ENCODE data around the gene CMA1.

DNA sequence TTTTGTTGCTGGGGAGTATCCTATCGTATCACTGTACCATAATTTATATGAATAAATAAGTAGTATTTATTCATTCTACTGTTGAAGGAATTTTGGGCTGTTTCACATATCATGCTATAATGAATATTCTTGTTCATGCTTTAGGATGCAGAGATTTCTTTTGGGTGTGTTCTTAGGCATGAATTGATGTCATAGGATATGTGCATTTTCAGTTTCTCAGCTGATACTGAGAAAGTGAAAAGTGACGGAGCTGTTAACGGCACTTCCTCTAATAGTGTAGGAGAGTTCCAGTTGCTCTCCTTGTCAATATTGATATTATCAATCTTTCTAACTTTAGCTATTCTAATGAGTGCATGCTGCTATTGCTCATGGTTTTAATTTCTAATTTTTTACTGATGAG, 42.3 kb downstream of the CMA1 start:
- no peak for TF ChIP-seq ZNF114 (CRISPR knock-in tag; IDR thresholded peaks at IDR 0.05)
- TF ChIP-seq, protein P1, sequence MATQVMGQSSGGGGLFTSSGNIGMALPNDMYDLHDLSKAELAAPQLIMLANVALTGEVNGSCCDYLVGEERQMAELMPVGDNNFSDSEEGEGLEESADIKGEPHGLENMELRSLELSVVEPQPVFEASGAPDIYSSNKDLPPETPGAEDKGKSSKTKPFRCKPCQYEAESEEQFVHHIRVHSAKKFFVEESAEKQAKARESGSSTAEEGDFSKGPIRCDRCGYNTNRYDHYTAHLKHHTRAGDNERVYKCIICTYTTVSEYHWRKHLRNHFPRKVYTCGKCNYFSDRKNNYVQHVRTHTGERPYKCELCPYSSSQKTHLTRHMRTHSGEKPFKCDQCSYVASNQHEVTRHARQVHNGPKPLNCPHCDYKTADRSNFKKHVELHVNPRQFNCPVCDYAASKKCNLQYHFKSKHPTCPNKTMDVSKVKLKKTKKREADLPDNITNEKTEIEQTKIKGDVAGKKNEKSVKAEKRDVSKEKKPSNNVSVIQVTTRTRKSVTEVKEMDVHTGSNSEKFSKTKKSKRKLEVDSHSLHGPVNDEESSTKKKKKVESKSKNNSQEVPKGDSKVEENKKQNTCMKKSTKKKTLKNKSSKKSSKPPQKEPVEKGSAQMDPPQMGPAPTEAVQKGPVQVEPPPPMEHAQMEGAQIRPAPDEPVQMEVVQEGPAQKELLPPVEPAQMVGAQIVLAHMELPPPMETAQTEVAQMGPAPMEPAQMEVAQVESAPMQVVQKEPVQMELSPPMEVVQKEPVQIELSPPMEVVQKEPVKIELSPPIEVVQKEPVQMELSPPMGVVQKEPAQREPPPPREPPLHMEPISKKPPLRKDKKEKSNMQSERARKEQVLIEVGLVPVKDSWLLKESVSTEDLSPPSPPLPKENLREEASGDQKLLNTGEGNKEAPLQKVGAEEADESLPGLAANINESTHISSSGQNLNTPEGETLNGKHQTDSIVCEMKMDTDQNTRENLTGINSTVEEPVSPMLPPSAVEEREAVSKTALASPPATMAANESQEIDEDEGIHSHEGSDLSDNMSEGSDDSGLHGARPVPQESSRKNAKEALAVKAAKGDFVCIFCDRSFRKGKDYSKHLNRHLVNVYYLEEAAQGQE (IDR thresholded peaks at IDR 0.05; ENCODE audit: unreplicated experiment) = no peak
- no peak for TF ChIP-seq EZH2phosphoT487 (IDR thresholded peaks at IDR 0.05; ENCODE audit: unreplicated experiment)
- TF ChIP-seq, protein P2, sequence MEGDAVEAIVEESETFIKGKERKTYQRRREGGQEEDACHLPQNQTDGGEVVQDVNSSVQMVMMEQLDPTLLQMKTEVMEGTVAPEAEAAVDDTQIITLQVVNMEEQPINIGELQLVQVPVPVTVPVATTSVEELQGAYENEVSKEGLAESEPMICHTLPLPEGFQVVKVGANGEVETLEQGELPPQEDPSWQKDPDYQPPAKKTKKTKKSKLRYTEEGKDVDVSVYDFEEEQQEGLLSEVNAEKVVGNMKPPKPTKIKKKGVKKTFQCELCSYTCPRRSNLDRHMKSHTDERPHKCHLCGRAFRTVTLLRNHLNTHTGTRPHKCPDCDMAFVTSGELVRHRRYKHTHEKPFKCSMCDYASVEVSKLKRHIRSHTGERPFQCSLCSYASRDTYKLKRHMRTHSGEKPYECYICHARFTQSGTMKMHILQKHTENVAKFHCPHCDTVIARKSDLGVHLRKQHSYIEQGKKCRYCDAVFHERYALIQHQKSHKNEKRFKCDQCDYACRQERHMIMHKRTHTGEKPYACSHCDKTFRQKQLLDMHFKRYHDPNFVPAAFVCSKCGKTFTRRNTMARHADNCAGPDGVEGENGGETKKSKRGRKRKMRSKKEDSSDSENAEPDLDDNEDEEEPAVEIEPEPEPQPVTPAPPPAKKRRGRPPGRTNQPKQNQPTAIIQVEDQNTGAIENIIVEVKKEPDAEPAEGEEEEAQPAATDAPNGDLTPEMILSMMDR (conservative IDR thresholded peaks at IDR 0.05; ENCODE audit: low read depth in 2 of 2) = no peak
- no peak for TF ChIP-seq POLR2AphosphoS5 (IDR thresholded peaks at IDR 0.05; ENCODE audit: low read depth)
- no peak for TF ChIP-seq ZNF331 (CRISPR knock-in tag; IDR thresholded peaks at IDR 0.05; ENCODE audit: low read depth)

Measured in GM23338 (cell line).